ENCODE data around the gene SLC39A10. TPM values are rescaled to one million over a fixed set of nuclear protein-coding genes. Genes with fewer than 3 reads are reported as not detected.

The SLC39A10 gene
- polyA plus RNA-seq, 1 of the 3 experiments (the other 2 are of a cell fraction): 12.3 TPM

GRCh38 chr2:195732574-195732973 is 75.5 kb downstream of the SLC39A10 start:
- POLR2A ChIA-PET: no interaction called here
- Histone ChIP-seq H3K79me2 (ENCODE audit: insufficient read depth) (no peaks in the 10 kb centered on the region), H3K4me1 (ENCODE audit: control insufficient read depth in 1 of 2, insufficient read depth in 2 of 2, low read depth in 1 of 2, low read length in 1 of 2) (peaks cover 3 to 6% of the 10 kb centered on the region in 2 experiments; a peak in 2 of 4 replicates), H3K9me2 (no peaks in the 10 kb centered on the region), H3K27ac (ENCODE audit: low read depth in 2 of 2, low read length in 1 of 2) (no peak overlapping the region), H3F3A (replicated peaks; ENCODE audit: insufficient read depth) (peaks cover 13% of the 10 kb centered on the region), H4K20me1 (ENCODE audit: insufficient read depth) (no peaks in the 10 kb centered on the region), H3K4me3 (ENCODE audit: low read depth in 2 of 2, low read length in 1 of 2) (no peak overlapping the region), H3K9ac (no peak overlapping the region), H3K9me3 (no peaks in the 10 kb centered on the region), H3K36me3 (replicated peaks in 1 of 2; ENCODE audit: control insufficient read depth in 1 of 2, insufficient read depth in 2 of 2, low read length in 1 of 2) (peaks cover 24 to 26% of the 10 kb centered on the region in 2 experiments), H3K4me2 (no peak overlapping the region), H3K27me3 (ENCODE audit: insufficient read depth) (no peaks in the 10 kb centered on the region), H2AFZ (ENCODE audit: low read depth) (no peak overlapping the region)
- DNase-seq: no peak
- CTCF ChIA-PET: no interaction called here
- WGBS (ENCODE audit: low lambda C conversion rate): 100% methylated on average over 1 of the region's 1 CpG
- TF ChIP-seq ZBTB33 (IDR thresholded peaks at IDR 0.05; ENCODE audit: borderline replicate concordance, low read depth): no peak
- TF ChIP-seq PBX3 (IDR thresholded peaks at IDR 0.05): no peak
- TF ChIP-seq RXRA (IDR thresholded peaks at IDR 0.05; ENCODE audit: borderline replicate concordance, low read depth): no peak
- no peak for TF ChIP-seq TAF1 (IDR thresholded peaks at IDR 0.05; ENCODE audit: borderline replicate concordance, low read depth, low read length)
- no peak for TF ChIP-seq MXI1 (IDR thresholded peaks at IDR 0.05; ENCODE audit: low read depth, low read length)
- no peak for TF ChIP-seq POLR2AphosphoS5 (IDR thresholded peaks at IDR 0.05; ENCODE audit: low read depth, low read length)
- TF ChIP-seq ELF1 (IDR thresholded peaks at IDR 0.05): no peak
- TF ChIP-seq USF2 (IDR thresholded peaks at IDR 0.05; ENCODE audit: borderline replicate concordance, low read depth, low read length): no peak
- TF ChIP-seq TEAD4 (IDR thresholded peaks at IDR 0.05; ENCODE audit: borderline replicate concordance, insufficient read depth): no peak
- no peak for TF ChIP-seq EZH2phosphoT487 (IDR thresholded peaks at IDR 0.05; ENCODE audit: borderline replicate concordance, low read depth)
- no peak for TF ChIP-seq RFX5 (IDR thresholded peaks at IDR 0.05; ENCODE audit: low read length)
- TF ChIP-seq RCOR1 (IDR thresholded peaks at IDR 0.05; ENCODE audit: low read length): no peak

- POLR2A ChIA-PET: no interaction called here
- no peak overlapping the region for H3K9ac ChIP-seq
- TF ChIP-seq YY1 (IDR thresholded peaks at IDR 0.05; ENCODE audit: low read depth) (no peak), PBX3 (IDR thresholded peaks at IDR 0.05) (no peak), TAF1 (IDR thresholded peaks at IDR 0.05; ENCODE audit: borderline replicate concordance, low read depth, low read length) (no peak), USF1 (IDR thresholded peaks at IDR 0.05; ENCODE audit: borderline replicate concordance, low read depth) (no peak), TEAD4 (IDR thresholded peaks at IDR 0.05; ENCODE audit: borderline replicate concordance, insufficient read depth) (no peak), MEF2A (IDR thresholded peaks at IDR 0.05; ENCODE audit: borderline replicate concordance, low read depth) (no peak), ZBTB33 (IDR thresholded peaks at IDR 0.05; ENCODE audit: borderline replicate concordance, low read depth) (no peak), TCF12 (IDR thresholded peaks at IDR 0.05) (no peak), RAD21 (IDR thresholded peaks at IDR 0.05; ENCODE audit: low read length) (no peak), SMC3 (IDR thresholded peaks at IDR 0.05; ENCODE audit: low read depth, low read length) (no peak), MAX (IDR thresholded peaks at IDR 0.05; ENCODE audit: low read depth) (no peak)
Observed at GRCh38 chr2:195733831-195734230, 76.8 kb downstream of the SLC39A10 start.

More at GRCh38 chr2:195733831-195734230, 76.8 kb downstream of the SLC39A10 start:
- Histone ChIP-seq H3K36me3 (replicated peaks in 1 of 2; ENCODE audit: control insufficient read depth in 1 of 2, insufficient read depth in 2 of 2, low read length in 1 of 2) (peaks cover 19 to 21% of the 10 kb centered on the region in 2 experiments), H3F3A (replicated peaks; ENCODE audit: insufficient read depth) (peaks cover 16% of the 10 kb centered on the region), H3K9me2 (no peaks in the 10 kb centered on the region), H3K27ac (ENCODE audit: low read depth in 2 of 2, low read length in 1 of 2) (no peak overlapping the region), H3K27me3 (ENCODE audit: insufficient read depth) (no peaks in the 10 kb centered on the region), H3K4me3 (ENCODE audit: low read depth in 2 of 2, low read length in 1 of 2) (no peak overlapping the region), H3K4me1 (ENCODE audit: control insufficient read depth in 1 of 2, insufficient read depth in 2 of 2, low read depth in 1 of 2, low read length in 1 of 2) (peaks cover 3 to 6% of the 10 kb centered on the region in 2 experiments; a peak in 2 of 4 replicates), H3K79me2 (ENCODE audit: insufficient read depth) (no peaks in the 10 kb centered on the region), H3K9me3 (no peaks in the 10 kb centered on the region), H2AFZ (ENCODE audit: low read depth) (no peak overlapping the region), H4K20me1 (ENCODE audit: insufficient read depth) (no peaks in the 10 kb centered on the region), H3K4me2 (no peak overlapping the region)
- CTCF ChIA-PET: no interaction called here
- no peak for DNase-seq
